WTC11 (cell line): Measurements from ENCODE around the gene TERB2.

Experiments used
- AFF4 ChIP-seq: sonication (generic); formaldehyde crosslinking; IDR thresholded peaks from 2 replicates; pipeline ENCODE4 v1.8.1; 2023; ENCODE audit warnings: mild to moderate bottlenecking, missing genetic modification reagents, borderline replicate concordance
- ATF1 ChIP-seq: sonication (generic); formaldehyde crosslinking; IDR thresholded peaks from 2 replicates; pipeline ENCODE4 v1.8.1; 2023; ENCODE audit warnings: mild to moderate bottlenecking, moderate library complexity, missing genetic modification reagents
- CBFB ChIP-seq: sonication (generic); formaldehyde crosslinking; IDR thresholded peaks from 2 replicates; pipeline ENCODE4 v1.8.1; 2022; ENCODE audit warnings: mild to moderate bottlenecking, low read depth, missing genetic modification reagents
- CTCF ChIP-seq: fragments of 200-600 bp; IDR thresholded peaks from 2 replicates; pipeline ENCODE4 v1.8.0; 2022; ENCODE audit warnings: antibody characterized with exemption
- E2F1 ChIP-seq: sonication (generic); formaldehyde crosslinking; IDR thresholded peaks from 2 replicates; pipeline ENCODE4 v1.8.0; 2022; ENCODE audit warnings: mild to moderate bottlenecking, missing genetic modification reagents
- FOXJ3 ChIP-seq: sonication (generic); formaldehyde crosslinking; IDR thresholded peaks from 2 replicates; pipeline ENCODE4 v1.9.0; 2021; ENCODE audit warnings: missing genetic modification reagents, mild to moderate bottlenecking, borderline replicate concordance
- IRF1 ChIP-seq: sonication (generic); formaldehyde crosslinking; IDR thresholded peaks from 2 replicates; pipeline ENCODE4 v1.8.0; 2023; ENCODE audit warnings: missing genetic modification reagents
- MAX ChIP-seq: sonication (generic); formaldehyde crosslinking; IDR thresholded peaks from 2 replicates; pipeline ENCODE4 v1.8.0; 2022; ENCODE audit warnings: mild to moderate bottlenecking, missing genetic modification reagents
- RELA ChIP-seq: sonication (generic); formaldehyde crosslinking; IDR thresholded peaks from 2 replicates; pipeline ENCODE4 v1.8.1; 2022; ENCODE audit warnings: missing genetic modification reagents, mild to moderate bottlenecking, borderline replicate concordance
- SP1 ChIP-seq: sonication (generic); formaldehyde crosslinking; conservative IDR thresholded peaks from 2 replicates; pipeline ENCODE4 v1.8.1; 2022; ENCODE audit warnings: missing genetic modification reagents
- ZNF232 ChIP-seq: sonication (generic); formaldehyde crosslinking; IDR thresholded peaks from 2 replicates; pipeline ENCODE4 v1.8.0; 2022; ENCODE audit warnings: mild to moderate bottlenecking, missing genetic modification reagents
- ZNF281 ChIP-seq: sonication (generic); formaldehyde crosslinking; IDR thresholded peaks from 2 replicates; pipeline ENCODE4 v1.8.0; 2023; ENCODE audit warnings: mild to moderate bottlenecking, missing genetic modification reagents
- ZNF671 ChIP-seq: fragments of 250-450 bp; sonication (Bioruptor Pico); IDR thresholded peaks from 2 replicates; pipeline ENCODE4 v1.8.0; 2021; ENCODE audit warnings: mild to moderate bottlenecking

- TF ChIP-seq CTCF, result no peak
- no peak for TF ChIP-seq CBFB (CRISPR knock-in tag)
- no peak for TF ChIP-seq ZNF671 (CRISPR knock-in tag)
- no peak for TF ChIP-seq ATF1 (CRISPR knock-in tag)
- no peak for TF ChIP-seq RELA
- TF ChIP-seq ZNF232 (CRISPR knock-in tag), result no peak
- no peak for TF ChIP-seq FOXJ3 (CRISPR knock-in tag)
- no peak for TF ChIP-seq ZNF281 (CRISPR knock-in tag)
- no peak for TF ChIP-seq SP1 (CRISPR knock-in tag)
- no peak for TF ChIP-seq IRF1 (CRISPR knock-in tag)
- TF ChIP-seq E2F1, result no peak
- no peak for TF ChIP-seq MAX
- TF ChIP-seq AFF4, result no peak
Measured at GRCh38 chr15:45009046-45009445, 52.6 kb downstream of the TERB2 start.
